K562 (cell line): ENCODE results near the gene CXCR5. TPM values are rescaled to one million over a fixed set of nuclear protein-coding genes. Genes with fewer than 3 reads are reported as not detected.

Source experiments
- ADNP ChIP-seq: fragments of 200-800 bp; sonication (Bioruptor generic); IDR thresholded peaks from 2 replicates; pipeline ENCODE4 v1.6.1; 2016; ENCODE audit warnings: missing genetic modification characterization, missing compliant biosample characterization
- ATF3 ChIP-seq, 2 experiments: fragments of 450-650 bp in 1 of 2; sonication (generic) in 1 of 2; formaldehyde crosslinking in 1 of 2; IDR thresholded peaks in 1 of 2; conservative IDR thresholded peaks in 1 of 2; 2 replicates each; pipeline versions ENCODE4 v1.6.1 to v1.8.1; 2016 to 2023; ENCODE audit warnings: mild to moderate bottlenecking in 2 of 2, moderate library complexity in 2 of 2, inconsistent platforms in 1 of 2, missing genetic modification reagents in 1 of 2
- BCOR ChIP-seq: fragments of 450-650 bp; IDR thresholded peaks from 2 replicates; pipeline ENCODE4 v1.6.1; 2016
- BDP1 ChIP-seq: IDR thresholded peaks from 3 replicates; pipeline ENCODE4 v1.6.1; 2011; ENCODE audit not compliant: insufficient read length, insufficient read depth
- CBFA2T3 ChIP-seq: fragments of 450-650 bp; IDR thresholded peaks from 2 replicates; pipeline ENCODE4 v1.6.1; 2017
- CBX3 ChIP-seq, 2 experiments: IDR thresholded peaks; 1 replicate in 1 of 2; 2 replicates in 1 of 2; pipeline ENCODE4 v1.6.1; 2012; ENCODE audit warnings: inconsistent platforms in 2 of 2, low read length in 2 of 2, borderline replicate concordance in 1 of 2, control low read depth in 1 of 2
- DNMT1 ChIP-seq: fragments of 450-650 bp; IDR thresholded peaks from 2 replicates; pipeline ENCODE4 v1.6.1; 2016; ENCODE audit warnings: antibody characterized with exemption, mild to moderate bottlenecking
- DPF2 ChIP-seq: fragments of 450-650 bp; IDR thresholded peaks from 2 replicates; pipeline ENCODE4 v1.6.1; 2016
- E2F8 ChIP-seq: fragments of 450-650 bp; IDR thresholded peaks from 2 replicates; pipeline ENCODE4 v1.7.1; 2018; ENCODE audit warnings: mild to moderate bottlenecking, low read depth; ENCODE audit not compliant: partially characterized antibody
- ETV1 ChIP-seq: fragments of 450-650 bp; conservative IDR thresholded peaks from 2 replicates; pipeline ENCODE4 v1.6.1; 2016; ENCODE audit warnings: missing genetic modification characterization, control low read depth, low read depth, missing compliant biosample characterization
- NCOA4 ChIP-seq: fragments of 450-650 bp; IDR thresholded peaks from 2 replicates; pipeline ENCODE4 v1.6.1; 2018; ENCODE audit warnings: mild to moderate bottlenecking; ENCODE audit not compliant: partially characterized antibody
- OTX1 ChIP-seq: fragments of 450-650 bp; formaldehyde crosslinking; IDR thresholded peaks from 2 replicates; pipeline ENCODE4 v1.4.0; 2022; ENCODE audit warnings: mild to moderate bottlenecking
- SMARCA4 ChIP-seq: fragments of 450-650 bp; IDR thresholded peaks from 2 replicates; pipeline ENCODE4 v1.6.1; 2016
- SMARCC2 ChIP-seq: fragments of 450-650 bp; IDR thresholded peaks from 2 replicates; pipeline ENCODE4 v1.6.1; 2017; ENCODE audit warnings: antibody characterized with exemption, moderate library complexity, mild to moderate bottlenecking, low read depth
- SREBF1 ChIP-seq: fragments of 150-350 bp; IDR thresholded peaks from 2 replicates; pipeline ENCODE4 v1.6.1; 2014; ENCODE audit warnings: antibody characterized with exemption, low read depth, low read length, borderline replicate concordance
- TFAM ChIP-seq: fragments of 250-450 bp; sonication (Bioruptor Pico); conservative IDR thresholded peaks from 2 replicates; pipeline ENCODE4 v1.5.0; 2021; ENCODE audit warnings: mild to moderate bottlenecking, moderate library complexity
- ZNF398 ChIP-seq: fragments of 250-450 bp; sonication (Bioruptor Pico); IDR thresholded peaks from 2 replicates; pipeline ENCODE4 v1.8.0; 2021; ENCODE audit warnings: moderate library complexity, mild to moderate bottlenecking, inconsistent platforms
- ZNF589 ChIP-seq: fragments of 200-800 bp; sonication (Bioruptor generic); IDR thresholded peaks from 2 replicates; pipeline ENCODE4 v1.6.1; 2016; ENCODE audit warnings: low read depth, missing genetic modification characterization, missing compliant biosample characterization
- ZNF766 ChIP-seq: fragments of 200-800 bp; sonication (Bioruptor generic); conservative IDR thresholded peaks from 2 replicates; pipeline ENCODE4 v1.6.1; 2016; ENCODE audit warnings: missing genetic modification characterization, missing compliant biosample characterization
- ZNF778 ChIP-seq: fragments of 450-650 bp; formaldehyde crosslinking; IDR thresholded peaks from 2 replicates; pipeline ENCODE4 v1.4.0; 2020; ENCODE audit warnings: mild to moderate bottlenecking, moderate library complexity
- ZSCAN32 ChIP-seq: fragments of 450-650 bp; formaldehyde crosslinking; IDR thresholded peaks from 2 replicates; pipeline ENCODE4 v1.4.0; 2020; ENCODE audit warnings: mild to moderate bottlenecking, moderate library complexity
- polyA plus RNA-seq, 8 experiments: library from polyadenylated mRNA; depleted of rRNA in 4 of 8; stranded (reverse) in 5 of 8; unstranded in 3 of 8; fragments of >200 nt; fragmentation: Nextera tagmentation in 2 of 8; fragmentation: Illumina TruSeq in 1 of 8; extraction: Ambion mirVana in 2 of 8; extraction: Trizol in 1 of 8; gene quantifications; 2 replicates each; pipeline versions ENCODE4 v1.2.1 to v1.2.3, GENCODE V29; 2011 to 2014; ENCODE audit warnings: inconsistent platforms in 1 of 8, missing spikeins in 1 of 8
- total RNA-seq, 7 experiments: library from RNA; depleted of rRNA in 6 of 7; stranded (reverse); fragments of >200 nt in 6 of 7; fragmentation: Illumina TruSeq in 2 of 7; extraction: Trizol in 2 of 7; gene quantifications; 2 replicates each; pipeline versions ENCODE4 v1.2.1 to v1.2.3, GENCODE V29; 2011 to 2021; ENCODE audit warnings: low replicate concordance in 1 of 7
- TF ChIP-seq, protein P1 (sequence below): fragments of 450-650 bp; formaldehyde crosslinking; IDR thresholded peaks from 2 replicates; pipeline ENCODE4 v1.4.0; 2020; ENCODE audit warnings: mild to moderate bottlenecking, mixed read lengths
- TF ChIP-seq, protein P2 (sequence below): fragments of 450-650 bp; IDR thresholded peaks from 2 replicates; pipeline ENCODE4 v1.6.1; 2016

Gene CXCR5
- total and polyA plus RNA-seq, 9 of the 15 experiments (the other 6 are each of a cell fraction or from before 2014, with no cell fraction given) = 0.03 to 0.06 TPM; not detected in 7

DNA sequence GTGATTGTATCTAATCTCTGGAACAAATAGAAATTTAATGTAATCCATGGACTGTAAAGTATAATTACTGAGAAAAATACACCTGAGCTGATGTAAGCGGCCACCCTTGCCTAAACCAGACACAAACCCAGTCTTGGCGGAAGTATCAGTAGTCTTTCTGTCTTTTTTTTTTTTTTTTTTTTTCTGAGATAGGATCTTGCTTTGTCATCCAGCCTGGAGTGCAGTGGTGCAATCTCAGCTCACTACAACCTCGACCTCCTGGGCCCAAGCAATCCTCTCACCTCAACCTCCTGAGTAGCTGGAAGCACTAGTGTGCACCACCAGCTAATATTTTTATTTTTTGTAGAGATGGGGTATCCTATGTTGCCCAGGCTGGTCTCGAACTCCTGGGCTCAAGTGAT lies 5.5 kb upstream of the CXCR5 start (continued):
- TF ChIP-seq E2F8 (no peak), BDP1 (no peak), BCOR (no peak), NCOA4 (no peak), ZNF766 (CRISPR knock-in tag) (peak; percentile 70), ADNP (no peak), SMARCA4 (peak; percentile 81), ZSCAN32 (CRISPR knock-in tag) (no peak), ZNF778 (CRISPR knock-in tag) (no peak), ETV1 (tag) (peak; percentile 67), CBX3 (IDR thresholded peaks at IDR 0.05; ENCODE audit: borderline replicate concordance in 1 of 2, low read length in 2 of 2) (no peak), DNMT1 (no peak), OTX1 (CRISPR knock-in tag) (no peak), TFAM (CRISPR knock-in tag) (no peak), SMARCC2 (peak; percentile 54; the same call in 1 of the 2 replicates), SREBF1 (no peak), ZNF589 (CRISPR knock-in tag) (no peak), ZNF398 (CRISPR knock-in tag) (no peak), ATF3 (IDR thresholded peaks at IDR 0.05) (peak; percentile 51; the same call in 1 of the 2 replicates), ATF3 (CRISPR knock-in tag; conservative IDR thresholded peaks at IDR 0.05) (no peak), DPF2 (peak; percentile 84), CBFA2T3 (peak; percentile 31; the same call in 1 of the 2 replicates)
- TF ChIP-seq, protein P1, sequence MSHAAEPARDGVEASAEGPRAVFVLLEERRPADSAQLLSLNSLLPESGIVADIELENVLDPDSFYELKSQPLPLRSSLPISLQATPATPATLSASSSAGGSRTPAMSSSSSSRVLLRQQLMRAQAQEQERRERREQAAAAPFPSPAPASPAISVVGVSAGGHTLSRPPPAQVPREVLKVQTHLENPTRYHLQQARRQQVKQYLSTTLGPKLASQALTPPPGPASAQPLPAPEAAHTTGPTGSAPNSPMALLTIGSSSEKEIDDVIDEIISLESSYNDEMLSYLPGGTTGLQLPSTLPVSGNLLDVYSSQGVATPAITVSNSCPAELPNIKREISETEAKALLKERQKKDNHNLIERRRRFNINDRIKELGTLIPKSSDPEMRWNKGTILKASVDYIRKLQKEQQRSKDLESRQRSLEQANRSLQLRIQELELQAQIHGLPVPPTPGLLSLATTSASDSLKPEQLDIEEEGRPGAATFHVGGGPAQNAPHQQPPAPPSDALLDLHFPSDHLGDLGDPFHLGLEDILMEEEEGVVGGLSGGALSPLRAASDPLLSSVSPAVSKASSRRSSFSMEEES (CRISPR knock-in tag) = no peak
- TF ChIP-seq, protein P2, sequence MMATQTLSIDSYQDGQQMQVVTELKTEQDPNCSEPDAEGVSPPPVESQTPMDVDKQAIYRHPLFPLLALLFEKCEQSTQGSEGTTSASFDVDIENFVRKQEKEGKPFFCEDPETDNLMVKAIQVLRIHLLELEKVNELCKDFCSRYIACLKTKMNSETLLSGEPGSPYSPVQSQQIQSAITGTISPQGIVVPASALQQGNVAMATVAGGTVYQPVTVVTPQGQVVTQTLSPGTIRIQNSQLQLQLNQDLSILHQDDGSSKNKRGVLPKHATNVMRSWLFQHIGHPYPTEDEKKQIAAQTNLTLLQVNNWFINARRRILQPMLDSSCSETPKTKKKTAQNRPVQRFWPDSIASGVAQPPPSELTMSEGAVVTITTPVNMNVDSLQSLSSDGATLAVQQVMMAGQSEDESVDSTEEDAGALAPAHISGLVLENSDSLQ = no peak
